Thyroid gland (tissue), 4 donors: ENCODE data around the gene STAC2. TPM values are rescaled to one million over a fixed set of nuclear protein-coding genes. Genes with fewer than 3 reads are reported as not detected.

Source experiments
- DNase-seq, 2 donors: peaks; one replicate each; pipeline ENCODE4 v3.0.0-alpha.2; 2019
- H3K27ac ChIP-seq, 3 donors: fragments of 200-600 bp; sonication (generic); 1 replicate in 2 of 3; 2 replicates in 1 of 3; pipeline ENCODE4 v1.5.1; 2016 to 2019; ENCODE audit warnings: mild to moderate bottlenecking in 1 of 3, moderate library complexity in 1 of 3
- H3K27me3 ChIP-seq: fragments of 200-600 bp; sonication (generic); one replicate; pipeline ENCODE4 v1.5.1; 2019
- H3K36me3 ChIP-seq, 2 donors: fragments of 200-600 bp; sonication (generic); one replicate each; pipeline ENCODE4 v1.5.1; 2016 to 2019
- H3K4me1 ChIP-seq, 2 donors: fragments of 200-600 bp; sonication (generic); one replicate each; pipeline ENCODE4 v1.5.1; 2017 to 2019
- H3K4me3 ChIP-seq, 3 donors: fragments of 200-600 bp; sonication (generic); replicated peaks in 1 of 3; 1 replicate in 2 of 3; 2 replicates in 1 of 3; pipeline ENCODE4 v1.5.1; 2016; ENCODE audit warnings: mild to moderate bottlenecking in 1 of 3
- H3K9me3 ChIP-seq: fragments of 200-600 bp; sonication (generic); one replicate; pipeline ENCODE4 v1.5.1; 2017
- POLR2A ChIP-seq, 2 donors: fragments of 450-650 bp; IDR thresholded peaks; one replicate each; pipeline ENCODE4 v1.6.1; 2017; ENCODE audit warnings: antibody characterized with exemption in 2 of 2, mild to moderate bottlenecking in 2 of 2, moderate library complexity in 1 of 2
- WGBS, 2 donors: methylation state at CpG; one replicate each; pipeline ENCODE4 v1.1.5; 2017; 5-methylcytosine and 5-hydroxymethylcytosine counted together
- intact Hi-C: fragments of 100-400 bp; cut with DNase I; formaldehyde crosslinking; loops from one replicate; pipeline ENCODE4 v1.15.1; 2023
- total RNA-seq, 4 donors: library from RNA; depleted of rRNA; stranded (reverse); fragments of >200 nt; gene quantifications; one replicate each; pipeline ENCODE4 v1.2.3, GENCODE V29; 2016
- TF ChIP-seq, protein P1 (sequence below), 6 experiments: fragments of 200-600 bp in 3 of 6; fragments of 450-650 bp in 3 of 6; sonication (generic) in 3 of 6; IDR thresholded peaks; one replicate each; pipeline ENCODE4 v1.5.1; 2016 to 2019; ENCODE audit warnings: antibody characterized with exemption in 6 of 6, mild to moderate bottlenecking in 2 of 6, inconsistent platforms in 1 of 6, moderate library complexity in 1 of 6

STAC2 gene
- total RNA-seq, 4 donors from 2014 or later = not detected

GRCh38 chr17:39183720-39184119 lies 42.0 kb downstream of the STAC2 start:
- Histone ChIP-seq H3K4me1 (no peaks in the 10 kb centered on the region), H3K9me3 (no peaks in the 10 kb centered on the region), H3K27ac (no peak overlapping the region), H3K27me3 (no peaks in the 10 kb centered on the region), H3K4me3 (no peak overlapping the region), H3K36me3 (peaks cover 25 to 31% of the 10 kb centered on the region in 2 donors)
- no peak for DNase-seq
- intact Hi-C loops = no loop called here
- WGBS, 2 donors = 86 to 92% methylated on average over 10 of the region's 10 CpGs
- TF ChIP-seq, protein P1, sequence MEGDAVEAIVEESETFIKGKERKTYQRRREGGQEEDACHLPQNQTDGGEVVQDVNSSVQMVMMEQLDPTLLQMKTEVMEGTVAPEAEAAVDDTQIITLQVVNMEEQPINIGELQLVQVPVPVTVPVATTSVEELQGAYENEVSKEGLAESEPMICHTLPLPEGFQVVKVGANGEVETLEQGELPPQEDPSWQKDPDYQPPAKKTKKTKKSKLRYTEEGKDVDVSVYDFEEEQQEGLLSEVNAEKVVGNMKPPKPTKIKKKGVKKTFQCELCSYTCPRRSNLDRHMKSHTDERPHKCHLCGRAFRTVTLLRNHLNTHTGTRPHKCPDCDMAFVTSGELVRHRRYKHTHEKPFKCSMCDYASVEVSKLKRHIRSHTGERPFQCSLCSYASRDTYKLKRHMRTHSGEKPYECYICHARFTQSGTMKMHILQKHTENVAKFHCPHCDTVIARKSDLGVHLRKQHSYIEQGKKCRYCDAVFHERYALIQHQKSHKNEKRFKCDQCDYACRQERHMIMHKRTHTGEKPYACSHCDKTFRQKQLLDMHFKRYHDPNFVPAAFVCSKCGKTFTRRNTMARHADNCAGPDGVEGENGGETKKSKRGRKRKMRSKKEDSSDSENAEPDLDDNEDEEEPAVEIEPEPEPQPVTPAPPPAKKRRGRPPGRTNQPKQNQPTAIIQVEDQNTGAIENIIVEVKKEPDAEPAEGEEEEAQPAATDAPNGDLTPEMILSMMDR (IDR thresholded peaks at IDR 0.05) = no peak
- TF ChIP-seq POLR2A (IDR thresholded peaks at IDR 0.05) = no peak

DNA sequence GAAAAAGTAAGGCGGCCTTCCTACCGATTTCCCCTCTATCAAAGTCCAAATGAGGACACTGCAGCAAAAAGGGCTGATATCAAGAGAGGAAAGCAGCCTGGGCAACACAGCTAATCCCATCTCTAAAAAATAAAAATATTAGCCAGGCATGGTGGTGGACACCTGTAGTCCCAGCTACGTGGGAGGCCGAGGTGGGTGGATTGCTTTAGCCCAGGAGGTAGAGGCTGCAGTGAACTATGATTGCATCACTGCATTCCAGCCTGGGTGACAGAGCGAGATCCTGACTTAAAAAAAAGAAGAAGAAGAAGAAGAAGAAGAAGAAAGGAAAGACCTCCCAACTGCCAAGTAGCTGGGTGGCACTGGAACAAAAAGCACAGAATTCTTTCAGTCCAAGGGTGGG lies 42.7 kb downstream of the STAC2 start:
- H3K36me3 ChIP-seq = peaks cover 23 to 31% of the 10 kb centered on the region in 2 donors
- TF ChIP-seq, protein P1 (IDR thresholded peaks at IDR 0.05) = no peak
- TF ChIP-seq POLR2A (IDR thresholded peaks at IDR 0.05) = no peak
- no peak for DNase-seq
- H3K4me3 ChIP-seq = no peak overlapping the region
- intact Hi-C loops = no loop called here
- no peaks in the 10 kb centered on the region for H3K27me3 ChIP-seq
- no peaks in the 10 kb centered on the region for H3K4me1 ChIP-seq
- WGBS, 2 donors = 96 to 98% methylated on average over 5 of the region's 5 CpGs
- no peak overlapping the region for H3K27ac ChIP-seq
- no peaks in the 10 kb centered on the region for H3K9me3 ChIP-seq

DNA sequence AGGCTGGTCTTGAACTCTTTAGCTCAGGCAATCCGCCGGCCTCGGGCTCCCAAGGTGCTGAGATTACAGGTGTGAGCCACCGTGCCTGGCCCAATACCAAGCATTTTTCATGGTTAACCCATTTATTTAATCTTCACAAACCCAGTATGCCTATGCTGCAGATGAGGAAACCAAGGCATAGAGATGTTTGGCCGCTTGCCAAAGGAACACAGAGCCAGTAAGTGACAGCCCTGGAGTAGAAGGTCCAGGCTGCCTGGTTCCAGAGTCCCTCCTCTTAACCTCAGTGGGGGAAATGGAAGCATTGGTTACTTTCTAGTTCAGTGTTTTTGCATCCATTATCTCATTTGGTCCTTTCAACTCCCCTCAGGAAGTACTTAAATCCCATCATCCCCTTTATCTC lies 44.4 kb downstream of the STAC2 start:
- intact Hi-C loops = no loop called here
- 92 to 98% methylated on average over 5 of the region's 5 CpGs for WGBS, 2 donors
- TF ChIP-seq, protein P1 (IDR thresholded peaks at IDR 0.05) = no peak
- no peak for TF ChIP-seq POLR2A (IDR thresholded peaks at IDR 0.05)

DNA sequence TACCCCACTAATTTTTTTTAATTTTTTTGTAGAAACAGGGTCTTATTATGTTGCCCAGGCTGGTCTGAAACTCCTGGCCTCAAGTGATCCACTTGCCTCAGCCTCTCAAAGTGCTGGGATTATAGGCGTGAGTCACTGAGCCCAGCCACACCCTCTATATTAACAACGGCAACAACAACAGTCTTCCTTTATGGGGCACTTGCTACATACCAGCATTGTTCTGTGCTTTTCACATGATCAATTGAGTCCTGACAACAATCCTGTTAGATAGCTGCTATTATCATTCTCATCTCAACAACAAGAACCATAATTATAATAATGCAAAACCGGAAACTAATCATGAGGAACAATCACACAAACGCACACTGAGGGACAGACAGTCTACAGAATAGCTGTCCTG lies 47.2 kb downstream of the STAC2 start:
- no peak overlapping the region for H3K27ac ChIP-seq
- H3K27me3 ChIP-seq = no peaks in the 10 kb centered on the region
- no peak overlapping the region for H3K4me3 ChIP-seq
- TF ChIP-seq, protein P1 (IDR thresholded peaks at IDR 0.05) = no peak
- TF ChIP-seq POLR2A (IDR thresholded peaks at IDR 0.05) = no peak
- intact Hi-C loops = no loop called here
- WGBS, 2 donors = 82 to 95% methylated on average over 4 of the region's 4 CpGs
- DNase-seq = no peak
- no peaks in the 10 kb centered on the region for H3K4me1 ChIP-seq
- peaks cover 0 to 13% of the 10 kb centered on the region in 2 donors for H3K36me3 ChIP-seq
- no peaks in the 10 kb centered on the region for H3K9me3 ChIP-seq

More for the DNA sequence above, 44.4 kb downstream of the STAC2 start:
- Histone ChIP-seq H3K36me3 (peaks cover 9 to 29% of the 10 kb centered on the region in 2 donors), H3K4me1 (no peaks in the 10 kb centered on the region), H3K27me3 (no peaks in the 10 kb centered on the region), H3K9me3 (no peaks in the 10 kb centered on the region), H3K4me3 (no peak overlapping the region), H3K27ac (no peak overlapping the region)
- no peak for DNase-seq

DNA sequence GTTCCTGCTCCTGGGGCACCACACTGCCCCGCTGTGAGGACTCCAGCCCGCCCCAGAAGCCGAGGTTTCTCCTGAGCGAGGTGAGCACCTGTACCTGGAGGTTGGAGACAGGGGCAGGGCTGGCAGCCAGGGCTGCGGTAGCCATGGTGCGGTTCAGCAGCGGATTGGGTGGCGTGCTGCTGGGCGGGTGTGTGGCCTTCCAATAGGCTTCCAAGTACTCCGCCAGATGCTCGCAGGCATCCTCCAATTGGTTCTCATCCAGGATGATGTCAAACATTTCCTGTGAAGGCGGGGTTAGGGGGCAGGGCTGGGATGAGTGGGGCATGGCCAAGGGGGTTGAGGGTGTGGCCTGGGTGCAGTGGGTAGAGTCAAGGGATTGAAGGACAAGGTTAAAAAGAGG lies 48.5 kb downstream of the STAC2 start:
- H3K27ac ChIP-seq = no peak overlapping the region
- 89 to 92% methylated on average over 8 to 12 of the region's 12 CpGs for WGBS, 2 donors
- peaks cover 0 to 1% of the 10 kb centered on the region in 2 donors for H3K4me1 ChIP-seq
- H3K9me3 ChIP-seq = no peaks in the 10 kb centered on the region
- H3K36me3 ChIP-seq = peaks cover 0 to 10% of the 10 kb centered on the region in 2 donors
- DNase-seq = no peak
- H3K4me3 ChIP-seq = no peak overlapping the region
- intact Hi-C loops = no loop called here
- H3K27me3 ChIP-seq = no peaks in the 10 kb centered on the region
- no peak for TF ChIP-seq POLR2A (IDR thresholded peaks at IDR 0.05)
- TF ChIP-seq, protein P1 (IDR thresholded peaks at IDR 0.05) = no peak
